ENCODE results near the gene EHD1.

EHD1 gene

DNA sequence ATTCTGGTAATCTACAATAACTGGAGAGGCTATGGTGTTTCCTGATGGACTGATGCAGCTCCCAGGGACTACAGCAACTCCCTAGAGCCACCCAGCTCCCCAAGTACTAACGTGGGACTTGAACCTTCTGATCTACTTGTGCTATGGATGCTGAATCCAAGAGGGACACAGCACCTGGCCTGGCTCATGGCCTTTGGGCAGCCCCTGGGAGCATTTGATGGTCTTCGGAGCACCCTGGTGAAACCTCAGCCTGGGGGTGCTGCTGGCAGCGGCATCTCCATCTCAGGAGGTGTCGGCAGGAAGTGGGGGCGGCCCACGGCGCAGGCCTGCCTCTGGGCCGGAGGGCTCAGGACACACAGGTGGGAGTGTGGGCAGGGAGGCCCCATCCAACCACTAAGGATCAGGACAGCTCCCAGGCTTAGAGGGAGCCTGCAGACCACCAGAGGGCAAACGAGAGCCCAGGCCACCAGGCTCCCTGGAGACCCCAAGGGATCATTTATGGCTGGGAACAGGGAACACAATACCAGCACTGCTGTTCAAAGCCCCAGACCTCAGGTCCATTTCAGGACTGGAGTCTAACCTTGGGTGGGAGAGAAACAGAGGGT is 8.7 kb downstream of the EHD1 start:
- H3K4me3 ChIP-seq (ENCODE audit: low read length), result 0 out of 2 replicates have a peak overlapping the region, but pooled peaks have one; percentile 13
- TF ChIP-seq, protein P1, sequence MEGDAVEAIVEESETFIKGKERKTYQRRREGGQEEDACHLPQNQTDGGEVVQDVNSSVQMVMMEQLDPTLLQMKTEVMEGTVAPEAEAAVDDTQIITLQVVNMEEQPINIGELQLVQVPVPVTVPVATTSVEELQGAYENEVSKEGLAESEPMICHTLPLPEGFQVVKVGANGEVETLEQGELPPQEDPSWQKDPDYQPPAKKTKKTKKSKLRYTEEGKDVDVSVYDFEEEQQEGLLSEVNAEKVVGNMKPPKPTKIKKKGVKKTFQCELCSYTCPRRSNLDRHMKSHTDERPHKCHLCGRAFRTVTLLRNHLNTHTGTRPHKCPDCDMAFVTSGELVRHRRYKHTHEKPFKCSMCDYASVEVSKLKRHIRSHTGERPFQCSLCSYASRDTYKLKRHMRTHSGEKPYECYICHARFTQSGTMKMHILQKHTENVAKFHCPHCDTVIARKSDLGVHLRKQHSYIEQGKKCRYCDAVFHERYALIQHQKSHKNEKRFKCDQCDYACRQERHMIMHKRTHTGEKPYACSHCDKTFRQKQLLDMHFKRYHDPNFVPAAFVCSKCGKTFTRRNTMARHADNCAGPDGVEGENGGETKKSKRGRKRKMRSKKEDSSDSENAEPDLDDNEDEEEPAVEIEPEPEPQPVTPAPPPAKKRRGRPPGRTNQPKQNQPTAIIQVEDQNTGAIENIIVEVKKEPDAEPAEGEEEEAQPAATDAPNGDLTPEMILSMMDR (conservative IDR thresholded peaks at IDR 0.05; ENCODE audit: low read length), result peak; percentile 38
- DNase-seq (ENCODE audit: low read depth), result no peak

DNA sequence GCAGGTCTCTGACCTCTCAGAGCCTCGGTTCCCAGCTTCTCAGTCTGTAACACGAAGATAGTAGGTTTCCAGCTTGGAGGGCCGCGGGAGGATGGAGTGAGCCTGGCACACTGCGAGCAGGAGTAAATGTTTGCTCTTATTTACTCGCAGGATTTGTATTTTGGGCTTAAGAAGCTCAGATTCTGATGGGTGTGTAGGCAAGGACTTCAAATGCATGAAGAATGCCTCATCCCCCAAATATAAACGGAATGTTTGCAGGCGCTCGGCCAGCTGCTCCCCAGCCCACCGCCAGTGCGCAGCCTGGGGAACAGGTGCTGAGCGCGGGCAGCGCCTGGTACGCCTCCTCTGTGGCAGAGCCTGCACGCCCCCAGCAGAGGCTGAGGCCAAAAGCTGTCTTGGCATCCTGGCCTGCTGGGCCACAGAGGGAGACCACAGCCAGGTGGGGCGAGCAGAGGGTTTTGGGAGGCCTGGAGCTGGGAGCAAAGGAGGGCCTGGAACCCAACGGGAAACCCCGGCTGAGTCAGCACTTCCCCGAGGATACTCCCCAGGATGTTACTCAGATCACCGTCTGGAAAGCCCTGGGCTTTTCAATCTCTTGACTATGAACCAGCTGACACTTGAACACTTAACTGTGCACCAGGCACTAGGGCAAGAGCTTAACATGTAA is 9.4 kb downstream of the EHD1 start:
- peak; percentile 83 for DNase-seq (ENCODE audit: low read depth)
- TF ChIP-seq, protein P1 (conservative IDR thresholded peaks at IDR 0.05; ENCODE audit: low read length), result no peak
- 0 out of 2 replicates have a peak overlapping the region, but pooled peaks have one; percentile 13 for H3K4me3 ChIP-seq (ENCODE audit: low read length)

DNA sequence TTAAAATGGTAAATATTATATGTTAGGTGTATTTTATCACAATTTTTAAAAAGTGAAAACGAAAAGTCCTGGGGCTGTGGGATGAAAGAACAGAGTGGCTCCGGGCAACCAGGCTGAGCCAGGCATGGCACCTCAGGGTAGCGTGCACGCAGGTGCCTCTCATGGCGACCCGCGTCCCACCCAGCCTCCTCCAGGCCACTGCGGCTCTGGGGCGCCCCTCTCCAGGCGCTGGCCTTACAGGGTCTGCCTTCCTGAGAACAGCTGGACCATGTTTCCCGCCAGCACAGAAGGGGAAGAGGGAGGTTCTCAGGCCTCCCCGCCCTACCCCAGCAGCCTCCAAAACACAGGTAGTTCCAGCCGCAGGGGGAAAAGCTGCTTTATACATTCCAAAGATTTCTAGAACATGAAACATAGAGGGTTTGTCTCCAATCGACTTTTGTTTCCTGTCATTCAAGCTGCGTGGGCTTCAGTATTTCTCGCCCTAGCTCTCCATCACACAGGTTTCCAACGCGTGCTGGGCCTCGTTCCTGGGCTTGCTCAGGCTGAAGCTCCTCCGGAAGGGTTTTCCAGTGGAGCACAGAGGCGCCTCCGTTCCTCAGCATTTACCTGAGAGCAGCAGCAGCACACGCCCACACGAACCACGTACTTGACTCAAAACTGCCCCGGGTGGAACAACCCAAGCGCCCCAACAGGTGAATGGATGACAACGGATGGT is 10.5 kb downstream of the EHD1 start:
- no peak overlapping the region for H3K4me3 ChIP-seq (ENCODE audit: low read length)
- TF ChIP-seq, protein P1 (conservative IDR thresholded peaks at IDR 0.05; ENCODE audit: low read length), result no peak
- no peak for DNase-seq (ENCODE audit: low read depth)

DNA sequence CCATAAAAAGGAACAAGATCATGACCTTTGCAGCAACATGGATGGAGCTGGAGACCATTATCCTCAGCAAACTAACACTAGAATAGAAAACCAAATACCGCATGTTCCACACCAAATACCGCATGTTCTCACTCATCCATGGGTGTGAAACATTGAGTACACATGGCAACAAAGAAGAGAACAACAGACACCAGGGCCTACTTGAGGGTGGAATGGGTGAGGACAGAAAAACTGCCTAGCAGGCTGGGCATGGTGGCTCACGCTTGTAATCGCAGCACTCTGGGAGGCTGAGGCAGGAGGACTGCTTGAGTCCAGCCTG is 12.3 kb downstream of the EHD1 start:
- no peak overlapping the region for H3K4me3 ChIP-seq (ENCODE audit: low read length)
- TF ChIP-seq, protein P1 (conservative IDR thresholded peaks at IDR 0.05; ENCODE audit: low read length), result no peak
- no peak for DNase-seq (ENCODE audit: low read depth)

DNA sequence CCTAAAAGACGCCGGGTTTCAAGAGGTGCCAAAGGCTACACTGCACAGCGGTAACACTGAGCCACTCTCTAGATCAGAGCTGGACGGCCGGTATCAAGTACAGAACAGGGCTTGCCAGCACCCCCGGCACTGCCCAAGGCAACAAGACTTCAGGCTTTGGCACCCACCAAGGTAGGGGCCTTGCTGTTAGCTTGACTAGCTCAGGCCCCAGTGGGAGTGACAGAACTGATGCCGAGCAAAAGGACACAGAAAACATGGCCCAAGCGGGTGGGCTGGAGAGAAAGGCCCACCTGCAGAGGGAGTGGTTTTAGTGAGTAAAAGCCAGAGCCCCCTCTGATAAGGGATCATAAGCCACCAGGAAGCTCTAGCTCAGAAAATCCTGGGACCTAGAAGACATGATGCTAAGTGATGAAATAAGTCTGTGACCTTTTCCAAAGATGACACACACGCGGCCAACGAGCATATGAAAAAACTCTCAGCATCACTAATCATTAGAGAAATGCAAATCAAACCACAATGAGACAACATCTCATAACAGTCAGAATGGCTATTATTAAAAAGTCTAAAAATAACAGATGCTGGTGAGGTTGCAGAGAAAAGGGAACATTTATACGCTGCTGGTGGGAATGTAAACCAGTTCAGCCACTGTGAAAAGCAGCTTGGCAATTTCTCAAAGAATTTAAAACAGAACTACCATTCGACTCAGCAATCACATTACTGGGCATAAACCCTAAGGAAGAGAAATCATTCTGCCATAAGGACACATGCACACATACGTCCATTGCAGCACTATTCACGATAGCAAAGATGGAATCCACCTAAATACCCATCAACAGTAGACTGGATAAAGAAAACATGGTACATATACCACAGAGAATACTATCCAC is 12.9 kb downstream of the EHD1 start:
- TF ChIP-seq, protein P1 (conservative IDR thresholded peaks at IDR 0.05; ENCODE audit: low read length), result peak; percentile 11; the same call in 1 of the 2 replicates
- no peak overlapping the region for H3K4me3 ChIP-seq (ENCODE audit: low read length)
- peak; percentile 87 for DNase-seq (ENCODE audit: low read depth)

DNA sequence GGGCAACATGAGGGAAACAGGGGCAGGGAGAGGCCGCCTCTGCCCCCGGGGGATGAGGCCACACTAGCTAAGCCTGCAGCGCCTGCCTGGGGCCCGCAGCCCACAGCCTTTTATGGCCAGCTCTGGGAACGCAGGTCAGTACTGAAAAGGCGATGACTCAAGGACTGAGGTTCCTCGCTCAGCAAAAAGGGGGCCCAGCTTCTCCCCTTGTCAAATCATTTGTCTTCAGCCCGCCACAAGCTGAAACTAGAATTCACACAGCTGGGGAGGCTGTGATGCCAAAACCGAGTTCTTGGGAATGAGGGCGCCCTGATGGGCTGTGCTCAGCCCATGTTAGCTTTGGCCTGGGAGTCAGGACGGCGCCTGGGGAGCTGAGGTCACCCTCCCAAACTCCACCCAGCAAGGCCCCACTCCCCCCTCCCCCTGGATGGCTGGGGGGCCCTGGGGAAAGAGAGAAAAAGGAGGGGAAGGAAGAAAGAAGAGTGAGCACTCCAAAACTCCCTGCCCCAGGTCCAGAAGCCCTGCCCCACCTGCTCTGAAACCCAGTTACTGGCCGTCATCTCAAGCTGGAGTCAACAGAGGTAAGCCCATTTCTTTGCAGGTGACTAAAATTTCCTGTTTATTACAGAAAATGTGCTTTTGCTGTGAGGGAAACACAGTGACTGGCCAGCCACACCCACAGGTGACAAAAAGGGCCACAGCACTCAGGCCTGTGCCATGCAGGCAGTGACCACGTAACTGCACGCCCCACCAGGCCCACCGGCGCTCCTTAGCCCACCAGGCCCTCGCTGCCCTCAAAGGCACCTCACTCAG is 13.7 kb downstream of the EHD1 start:
- TF ChIP-seq, protein P1 (conservative IDR thresholded peaks at IDR 0.05; ENCODE audit: low read length), result 0 out of 2 replicates have a peak, but pooled peaks have one; percentile 6
- DNase-seq (ENCODE audit: low read depth), result peak; percentile 94
- H3K4me3 ChIP-seq (ENCODE audit: low read length), result 0 out of 2 replicates have a peak overlapping the region, but pooled peaks have one; percentile 22

All from AG10803 (cell line).